ENCODE measurements around the gene ELAVL3.

ELAVL3 gene

GRCh38 chr19:11480715-11481533 lies at the start of gene ELAVL3:
Gene ELAVL3, minus strand, starts transcription at chr19:11481046. Its CDS starts 438 bp downstream, at chr19:11480608.
- Histone ChIP-seq H3K4me1 (peaks cover 3% of the 10 kb centered on the region), H3K9ac (no peak within 1 kb of the TSS), H3K27me3 (ENCODE audit: control insufficient read depth, insufficient read depth, low read length) (no peaks in the 10 kb centered on the region), H3K36me3 (ENCODE audit: control insufficient read depth, insufficient read depth, low read length) (no peaks in the 10 kb centered on the region), H3K27ac (no peak within 1 kb of the TSS), H3K4me3 (ENCODE audit: low read depth, low read length) (no peak within 1 kb of the TSS), H3K79me2 (no peaks in the 10 kb centered on the region), H3K9me3 (ENCODE audit: control insufficient read depth, low read length) (no peaks in the 10 kb centered on the region), H3K4me2 (ENCODE audit: low read length) (no peak within 1 kb of the TSS), H2AFZ (peak within 1 kb of the TSS; percentile 42)
- TF ChIP-seq, protein P1, sequence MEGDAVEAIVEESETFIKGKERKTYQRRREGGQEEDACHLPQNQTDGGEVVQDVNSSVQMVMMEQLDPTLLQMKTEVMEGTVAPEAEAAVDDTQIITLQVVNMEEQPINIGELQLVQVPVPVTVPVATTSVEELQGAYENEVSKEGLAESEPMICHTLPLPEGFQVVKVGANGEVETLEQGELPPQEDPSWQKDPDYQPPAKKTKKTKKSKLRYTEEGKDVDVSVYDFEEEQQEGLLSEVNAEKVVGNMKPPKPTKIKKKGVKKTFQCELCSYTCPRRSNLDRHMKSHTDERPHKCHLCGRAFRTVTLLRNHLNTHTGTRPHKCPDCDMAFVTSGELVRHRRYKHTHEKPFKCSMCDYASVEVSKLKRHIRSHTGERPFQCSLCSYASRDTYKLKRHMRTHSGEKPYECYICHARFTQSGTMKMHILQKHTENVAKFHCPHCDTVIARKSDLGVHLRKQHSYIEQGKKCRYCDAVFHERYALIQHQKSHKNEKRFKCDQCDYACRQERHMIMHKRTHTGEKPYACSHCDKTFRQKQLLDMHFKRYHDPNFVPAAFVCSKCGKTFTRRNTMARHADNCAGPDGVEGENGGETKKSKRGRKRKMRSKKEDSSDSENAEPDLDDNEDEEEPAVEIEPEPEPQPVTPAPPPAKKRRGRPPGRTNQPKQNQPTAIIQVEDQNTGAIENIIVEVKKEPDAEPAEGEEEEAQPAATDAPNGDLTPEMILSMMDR (IDR thresholded peaks at IDR 0.05) = no peak

DNA sequence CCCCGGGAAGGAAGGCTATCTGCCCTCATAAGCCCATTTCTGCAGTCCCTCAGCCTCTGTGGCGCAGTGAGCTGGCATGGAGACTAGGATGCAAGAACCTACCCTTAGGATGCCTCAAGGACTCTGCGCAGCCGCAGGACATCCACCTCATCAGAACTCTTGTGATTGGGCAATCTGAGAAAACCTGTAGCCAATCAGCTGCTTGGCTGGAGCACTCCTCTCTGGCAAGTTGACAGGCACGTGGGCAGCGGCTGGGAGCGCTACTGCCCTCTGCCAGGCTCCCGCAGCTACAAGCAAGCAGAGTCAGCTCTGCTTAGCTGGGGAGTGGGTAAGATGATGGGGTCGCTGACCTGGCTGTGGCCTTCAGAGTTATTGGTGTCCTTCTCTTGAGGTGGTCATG lies 49.6 kb upstream of the ELAVL3 start:
- peaks cover 29% of the 10 kb centered on the region for H3K79me2 ChIP-seq
- no peak overlapping the region for H3K4me3 ChIP-seq (ENCODE audit: low read depth, low read length)
- H3K9ac ChIP-seq = no peak overlapping the region
- H3K27ac ChIP-seq = peak overlapping the region; percentile 39
- no peak overlapping the region for H3K4me2 ChIP-seq (ENCODE audit: low read length)
- TF ChIP-seq, protein P1 (IDR thresholded peaks at IDR 0.05) = peak; percentile 42
- H2AFZ ChIP-seq = peak overlapping the region; percentile 69
- no peaks in the 10 kb centered on the region for H3K27me3 ChIP-seq (ENCODE audit: control insufficient read depth, insufficient read depth, low read length)
- no peaks in the 10 kb centered on the region for H3K9me3 ChIP-seq (ENCODE audit: control insufficient read depth, low read length)
- peaks cover 5% of the 10 kb centered on the region for H3K4me1 ChIP-seq
- H3K36me3 ChIP-seq (ENCODE audit: control insufficient read depth, insufficient read depth, low read length) = no peaks in the 10 kb centered on the region

- Histone ChIP-seq H3K4me3 (ENCODE audit: low read depth, low read length) (peak within 1 kb of the TSS; percentile 89), H3K27ac (peak within 1 kb of the TSS; percentile 93), H3K36me3 (ENCODE audit: control insufficient read depth, insufficient read depth, low read length) (no peaks in the 10 kb centered on the region), H3K9ac (peak within 1 kb of the TSS; percentile 67), H3K4me1 (peaks cover 5% of the 10 kb centered on the region), H3K79me2 (peaks cover 31% of the 10 kb centered on the region), H3K9me3 (ENCODE audit: control insufficient read depth, low read length) (no peaks in the 10 kb centered on the region), H3K4me2 (ENCODE audit: low read length) (peak within 1 kb of the TSS; percentile 82), H2AFZ (peak within 1 kb of the TSS; percentile 74), H3K27me3 (ENCODE audit: control insufficient read depth, insufficient read depth, low read length) (no peaks in the 10 kb centered on the region)
- TF ChIP-seq, protein P1 (IDR thresholded peaks at IDR 0.05) = no peak
Measured at GRCh38 chr19:11528551-11529341, 47.9 kb upstream of the ELAVL3 start, which contains the start of gene ECSIT. Gene ECSIT, minus strand, starts transcription at chr19:11529134. Its CDS starts 9,964 bp downstream, at chr19:11519170.

GRCh38 chr19:11519138-11519537 lies 38.3 kb upstream of the ELAVL3 start:
- H3K9me3 ChIP-seq (ENCODE audit: control insufficient read depth, low read length) = no peaks in the 10 kb centered on the region
- TF ChIP-seq, protein P1 (IDR thresholded peaks at IDR 0.05) = no peak
- H3K4me1 ChIP-seq = no peaks in the 10 kb centered on the region
- H3K79me2 ChIP-seq = peaks cover 5% of the 10 kb centered on the region
- H3K36me3 ChIP-seq (ENCODE audit: control insufficient read depth, insufficient read depth, low read length) = no peaks in the 10 kb centered on the region
- no peak overlapping the region for H2AFZ ChIP-seq
- H3K4me3 ChIP-seq (ENCODE audit: low read depth, low read length) = no peak overlapping the region
- no peak overlapping the region for H3K27ac ChIP-seq
- H3K4me2 ChIP-seq (ENCODE audit: low read length) = no peak overlapping the region
- no peak overlapping the region for H3K9ac ChIP-seq
- H3K27me3 ChIP-seq (ENCODE audit: control insufficient read depth, insufficient read depth, low read length) = no peaks in the 10 kb centered on the region

Data from parathyroid adenoma (tissue), 2 donors.